LNCAP (cell line): ENCODE measurements around the gene ASB5.

Source experiments
- CTCF ChIP-seq: fragments of 450-650 bp; IDR thresholded peaks from 2 replicates; pipeline ENCODE4 v1.5.1; 2017; ENCODE audit warnings: mild to moderate bottlenecking

Gene ASB5

DNA sequence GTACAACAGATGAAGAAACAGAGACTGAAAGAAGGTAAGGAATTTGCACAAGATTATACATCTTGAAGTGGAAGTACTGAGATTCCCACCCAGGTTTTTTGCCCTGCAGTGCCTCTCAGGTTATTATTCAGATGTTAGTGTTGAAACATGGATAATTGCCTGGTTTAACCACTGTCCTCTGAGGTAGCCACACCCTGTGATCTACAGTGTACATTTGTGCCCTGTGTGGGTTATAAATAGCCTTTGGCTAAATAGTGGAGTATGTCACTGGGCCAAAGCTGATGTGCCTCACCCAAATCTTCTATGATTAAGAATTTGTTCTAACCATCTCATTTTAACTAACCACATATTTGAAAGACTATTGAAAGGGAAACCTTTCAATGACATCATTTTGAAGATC is 5.4 kb upstream of the ASB5 start:
- TF ChIP-seq CTCF, result no peak

GRCh38 chr4:176273736-176274135 is 4.7 kb upstream of the ASB5 start:
- no peak for TF ChIP-seq CTCF

DNA sequence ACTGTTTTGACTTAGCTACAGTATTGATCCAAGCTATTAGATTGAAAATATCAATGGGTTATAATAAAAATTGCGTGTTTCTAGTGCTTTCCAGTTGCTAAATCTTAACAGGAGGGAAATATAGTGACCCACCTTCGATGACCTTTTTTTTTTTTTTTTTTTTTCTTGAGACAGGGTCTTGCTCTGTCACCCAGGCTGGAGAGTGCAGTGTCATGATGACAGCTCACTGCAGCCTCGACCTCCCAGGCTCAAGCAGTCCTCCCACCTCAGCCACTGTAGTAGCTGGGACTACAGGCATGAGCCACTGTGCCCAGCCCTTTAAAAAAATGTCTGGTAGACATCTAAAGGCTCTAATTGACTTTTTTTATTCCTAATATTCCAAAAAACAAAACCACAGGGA is 3.8 kb upstream of the ASB5 start:
- no peak for TF ChIP-seq CTCF

DNA sequence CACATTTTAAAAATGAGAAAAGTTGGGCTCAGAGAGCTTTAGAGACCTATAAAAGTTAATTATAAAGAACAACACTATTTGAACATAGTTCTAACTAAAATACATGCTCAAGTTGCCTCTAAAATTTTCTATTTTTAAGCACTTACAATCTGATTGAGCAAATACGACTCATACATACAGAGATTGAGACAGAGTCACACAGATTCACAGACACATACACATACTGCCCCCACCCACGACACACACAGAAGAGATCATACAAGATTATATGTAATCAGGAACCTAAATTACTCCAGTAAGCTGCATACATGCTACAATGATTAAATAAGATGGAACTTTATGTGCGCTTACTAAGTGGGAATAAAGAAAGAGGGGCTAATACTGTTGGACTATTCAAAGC is 2.7 kb upstream of the ASB5 start:
- no peak for TF ChIP-seq CTCF

- no peak for TF ChIP-seq CTCF
These were observed 1.6 kb upstream of the ASB5 start for GRCh38 chr4:176270669-176271068.

- no peak for TF ChIP-seq CTCF
These were observed 3.0 kb downstream of the ASB5 start for GRCh38 chr4:176266026-176266425.

DNA sequence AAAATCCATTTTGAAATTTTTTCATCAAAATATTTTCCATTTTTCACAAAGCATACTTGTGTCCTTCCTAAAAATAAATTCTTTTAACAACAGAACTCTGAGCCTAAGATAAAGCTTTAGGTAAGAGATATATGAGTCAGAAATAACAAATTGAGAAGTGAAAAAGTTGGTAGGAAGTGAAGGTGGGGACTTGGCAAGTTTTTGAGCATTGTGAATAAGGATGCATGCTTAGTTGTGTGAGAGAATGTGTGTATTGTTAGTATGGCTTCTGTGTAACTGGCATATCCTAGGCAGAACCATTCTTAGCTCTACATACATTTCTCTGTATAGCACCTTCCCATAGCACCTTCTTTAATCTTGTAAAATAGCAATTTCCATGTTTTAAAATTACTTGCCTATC is 6.8 kb downstream of the ASB5 start:
- no peak for TF ChIP-seq CTCF

- no peak for TF ChIP-seq CTCF
These were observed 7.5 kb downstream of the ASB5 start for GRCh38 chr4:176261481-176261880.
